ENCODE measurements around the gene LAMB4.

DNA sequence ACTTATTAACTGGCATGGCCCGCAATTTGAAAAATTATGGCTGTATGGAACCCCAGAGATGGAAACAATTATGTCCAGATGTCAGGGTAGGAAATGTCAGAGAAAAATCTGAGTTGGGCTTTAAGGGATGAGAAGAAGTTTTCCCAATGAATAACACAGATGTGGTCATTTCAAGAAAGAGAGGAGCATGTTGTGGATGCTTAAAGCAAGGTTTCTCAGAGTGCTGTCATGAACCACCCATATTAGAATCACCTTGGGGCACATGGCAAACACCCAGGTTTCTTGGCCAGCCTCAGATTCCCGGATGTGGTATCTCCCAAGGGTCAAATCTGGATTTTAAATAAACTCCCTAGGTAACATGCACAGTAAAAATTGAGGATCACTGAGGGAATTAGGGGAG is 43.6 kb downstream of the LAMB4 start:
- no peak for TF ChIP-seq POLR2A (IDR thresholded peaks at IDR 0.05)
- TF ChIP-seq, protein P1, sequence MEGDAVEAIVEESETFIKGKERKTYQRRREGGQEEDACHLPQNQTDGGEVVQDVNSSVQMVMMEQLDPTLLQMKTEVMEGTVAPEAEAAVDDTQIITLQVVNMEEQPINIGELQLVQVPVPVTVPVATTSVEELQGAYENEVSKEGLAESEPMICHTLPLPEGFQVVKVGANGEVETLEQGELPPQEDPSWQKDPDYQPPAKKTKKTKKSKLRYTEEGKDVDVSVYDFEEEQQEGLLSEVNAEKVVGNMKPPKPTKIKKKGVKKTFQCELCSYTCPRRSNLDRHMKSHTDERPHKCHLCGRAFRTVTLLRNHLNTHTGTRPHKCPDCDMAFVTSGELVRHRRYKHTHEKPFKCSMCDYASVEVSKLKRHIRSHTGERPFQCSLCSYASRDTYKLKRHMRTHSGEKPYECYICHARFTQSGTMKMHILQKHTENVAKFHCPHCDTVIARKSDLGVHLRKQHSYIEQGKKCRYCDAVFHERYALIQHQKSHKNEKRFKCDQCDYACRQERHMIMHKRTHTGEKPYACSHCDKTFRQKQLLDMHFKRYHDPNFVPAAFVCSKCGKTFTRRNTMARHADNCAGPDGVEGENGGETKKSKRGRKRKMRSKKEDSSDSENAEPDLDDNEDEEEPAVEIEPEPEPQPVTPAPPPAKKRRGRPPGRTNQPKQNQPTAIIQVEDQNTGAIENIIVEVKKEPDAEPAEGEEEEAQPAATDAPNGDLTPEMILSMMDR (IDR thresholded peaks at IDR 0.05 in 4 of 5, conservative IDR thresholded peaks at IDR 0.05 in 1 of 5), result no peak
